HG02870 (cell line): ENCODE results near the gene MCU.
"Not testable (repeated sequence)": the region's sequence is repeated elsewhere in the genome, so short reads cannot be mapped to it uniquely, and the experiment has no call there.

Experiments
- ATAC-seq: cut with Tn5 transposase; IDR thresholded peaks from one replicate; pipeline ENCODE4 v1.9.1; 2021; ENCODE audit warnings: mild to moderate bottlenecking, moderate library complexity; ENCODE audit not compliant: unreplicated experiment

The MCU gene

DNA sequence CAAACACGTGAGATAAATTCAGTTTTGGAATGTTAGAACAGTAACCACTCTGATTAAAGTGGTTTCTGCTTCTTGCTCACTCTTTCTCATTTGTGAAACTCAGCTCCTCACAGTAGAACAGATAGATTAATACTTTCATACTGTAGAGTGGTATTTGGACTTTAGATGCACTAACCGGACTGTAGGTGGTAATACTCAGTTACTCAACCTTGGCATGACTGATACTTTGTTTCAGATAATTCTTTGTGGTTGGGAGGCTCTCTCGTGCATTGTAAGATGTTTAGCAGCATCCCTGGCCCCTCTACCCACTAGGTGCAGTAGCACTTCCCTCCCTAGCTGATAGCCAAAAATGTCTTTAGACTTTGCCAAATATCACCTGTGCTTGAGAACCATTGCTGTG is 37.6 kb downstream of the MCU start:
- peak; percentile 81 for ATAC-seq

DNA sequence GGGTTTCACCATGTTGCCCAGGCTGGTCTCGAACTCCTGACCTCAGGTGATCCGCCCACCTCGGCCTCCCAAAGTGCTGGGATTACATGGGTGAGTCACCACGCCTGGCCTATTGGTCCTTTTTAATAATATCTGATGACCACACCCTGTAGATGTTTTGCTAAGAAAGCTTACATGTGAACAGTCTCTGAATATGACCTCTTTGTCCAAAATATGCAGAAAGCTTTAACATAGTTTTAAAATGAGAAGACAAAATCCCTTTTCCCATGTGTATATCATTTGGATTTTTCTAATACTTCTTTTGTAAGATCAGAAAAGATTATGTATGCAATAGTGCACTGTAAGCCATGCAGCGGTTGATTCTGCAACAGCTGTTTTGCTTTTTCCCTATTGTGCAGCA is 38.5 kb downstream of the MCU start:
- ATAC-seq = no peak

DNA sequence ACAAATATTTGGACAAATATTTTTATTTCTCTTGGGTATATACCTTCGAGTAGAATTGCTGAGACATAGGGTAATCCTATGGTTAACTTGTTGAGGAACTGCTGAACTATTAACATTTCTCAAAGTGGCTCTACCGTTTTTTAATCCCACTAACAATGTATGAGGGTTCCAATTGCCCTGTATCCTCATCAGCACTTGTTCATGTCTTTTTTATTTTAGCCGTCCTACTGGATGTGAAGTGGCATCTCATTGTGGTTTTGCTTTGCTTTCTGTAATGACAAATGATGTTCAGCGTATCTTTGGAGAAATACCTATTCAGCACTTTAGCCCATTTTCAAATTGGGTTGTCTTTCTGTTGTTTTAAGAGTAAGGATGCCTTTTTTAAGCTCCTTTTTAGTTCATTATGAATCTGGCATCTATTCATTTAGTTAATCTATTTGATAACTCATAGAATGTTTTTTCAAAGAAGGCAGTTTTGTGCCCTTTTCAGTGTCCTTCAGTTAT is 40.0 kb downstream of the MCU start:
- no peak for ATAC-seq

DNA sequence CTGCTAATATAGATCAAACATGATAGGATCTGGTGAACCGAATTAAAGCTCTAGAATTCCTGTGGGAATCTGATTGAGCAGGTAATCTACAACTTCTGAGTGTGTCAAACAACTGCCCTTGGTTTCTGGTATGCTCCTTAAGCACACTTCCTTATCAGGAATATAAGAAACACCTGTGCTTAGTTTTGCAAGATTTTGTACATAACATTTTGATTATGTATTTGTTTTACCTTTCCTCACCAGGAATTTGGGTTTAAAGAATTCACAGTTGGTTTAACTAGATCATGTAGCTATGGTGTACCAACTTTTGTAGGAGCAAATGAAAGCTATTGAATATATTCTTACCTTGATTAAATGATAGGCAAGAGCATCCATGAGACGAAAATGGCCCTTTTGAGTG is 40.6 kb downstream of the MCU start:
- ATAC-seq = no peak

DNA sequence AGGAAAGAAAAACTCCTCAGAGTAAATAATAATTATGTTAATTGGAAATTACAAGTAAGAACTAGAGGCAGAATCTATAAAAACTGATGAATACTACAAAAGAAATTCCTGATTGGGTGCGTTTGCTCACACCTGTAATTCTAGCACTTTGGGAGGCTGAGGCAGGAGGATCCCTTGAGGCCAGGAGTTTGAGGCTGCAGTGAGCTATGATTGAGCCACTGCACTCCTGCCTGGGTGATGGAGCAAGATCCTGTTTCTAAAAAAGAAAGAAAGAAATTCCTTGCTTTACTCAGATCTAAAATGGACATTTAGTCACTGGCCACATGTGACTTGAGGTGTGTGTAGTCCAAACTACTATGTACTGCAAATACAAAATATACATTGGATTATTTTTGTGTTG is 42.0 kb downstream of the MCU start:
- no peak for ATAC-seq

DNA sequence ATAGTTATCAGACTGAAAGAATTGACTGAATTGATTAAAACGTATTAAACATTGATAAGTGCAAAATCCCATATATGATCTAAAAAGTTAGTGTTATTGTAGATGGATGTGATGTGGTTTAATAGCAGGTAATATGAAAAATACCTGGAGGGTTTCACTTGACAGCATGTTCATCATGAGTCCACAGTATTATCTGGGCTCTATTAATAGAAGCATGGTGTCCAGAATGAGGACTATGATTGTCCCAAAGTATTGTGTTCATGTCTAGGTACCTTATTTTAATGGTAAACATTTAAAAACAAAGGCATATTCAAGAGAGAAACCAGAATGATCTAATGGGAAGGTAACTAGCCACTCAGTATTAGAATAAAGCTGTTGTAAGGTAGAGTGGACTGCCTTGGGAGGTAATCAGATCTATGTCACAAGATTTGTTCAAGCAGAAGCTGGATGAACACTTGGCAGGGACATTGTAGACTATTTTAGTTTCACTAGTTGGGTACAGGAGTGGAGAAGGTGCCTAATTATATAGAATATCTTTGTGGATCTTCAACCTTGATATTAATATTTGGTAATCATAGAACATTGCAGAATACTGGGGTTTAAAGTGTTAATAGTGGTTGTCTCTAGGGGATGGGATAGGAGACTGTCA is 43.5 kb downstream of the MCU start:
- ATAC-seq = no peak

DNA sequence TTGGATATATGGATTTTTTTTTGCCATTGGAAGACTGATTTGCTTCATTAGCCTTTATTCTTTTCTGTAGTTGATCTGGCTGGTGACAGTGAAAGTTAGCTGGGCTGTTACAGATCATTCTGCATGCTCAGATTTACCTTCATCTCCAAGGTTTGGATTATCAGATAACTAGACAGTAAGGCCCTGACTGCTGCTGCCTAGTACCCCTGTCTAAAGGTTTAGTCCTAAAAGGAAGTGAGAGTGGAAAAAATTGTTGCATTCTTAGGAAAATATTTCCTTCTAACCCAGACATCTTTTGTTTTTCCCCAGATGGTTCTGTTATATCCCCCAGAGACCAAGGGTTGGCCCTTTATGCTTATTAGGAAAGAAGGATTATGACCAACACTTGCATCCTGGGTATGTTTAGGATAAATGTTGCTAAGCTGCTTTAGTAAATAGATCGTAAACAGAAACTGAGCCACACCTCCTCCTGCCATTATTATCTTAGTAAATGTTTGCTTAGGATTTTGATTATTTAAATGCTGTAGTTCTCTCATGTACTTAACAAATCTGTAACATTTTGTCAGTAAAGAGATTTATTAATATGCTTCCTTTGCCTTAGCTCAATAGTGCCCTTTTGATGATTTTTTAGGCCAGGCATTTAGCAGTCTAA is 44.4 kb downstream of the MCU start:
- no peak for ATAC-seq

DNA sequence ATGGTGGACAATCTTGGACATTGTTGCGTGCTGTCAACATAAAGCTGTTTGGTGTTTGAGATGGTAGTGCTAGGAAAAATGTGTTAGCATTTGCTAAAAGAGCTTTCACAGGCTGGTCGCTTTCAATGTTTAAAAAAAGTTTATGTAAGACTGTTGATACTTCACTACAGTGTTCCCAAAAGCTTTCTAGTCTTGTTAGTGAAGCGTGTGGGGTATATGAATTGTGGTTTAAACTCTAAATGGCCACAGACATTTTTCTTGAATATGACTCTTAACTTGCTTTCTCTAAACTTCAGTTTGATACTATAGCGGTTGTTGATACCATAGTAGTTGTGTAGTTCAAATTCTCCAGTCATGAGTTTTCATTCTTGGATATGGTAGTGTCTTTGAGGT is 44.9 kb downstream of the MCU start:
- no peak for ATAC-seq

DNA sequence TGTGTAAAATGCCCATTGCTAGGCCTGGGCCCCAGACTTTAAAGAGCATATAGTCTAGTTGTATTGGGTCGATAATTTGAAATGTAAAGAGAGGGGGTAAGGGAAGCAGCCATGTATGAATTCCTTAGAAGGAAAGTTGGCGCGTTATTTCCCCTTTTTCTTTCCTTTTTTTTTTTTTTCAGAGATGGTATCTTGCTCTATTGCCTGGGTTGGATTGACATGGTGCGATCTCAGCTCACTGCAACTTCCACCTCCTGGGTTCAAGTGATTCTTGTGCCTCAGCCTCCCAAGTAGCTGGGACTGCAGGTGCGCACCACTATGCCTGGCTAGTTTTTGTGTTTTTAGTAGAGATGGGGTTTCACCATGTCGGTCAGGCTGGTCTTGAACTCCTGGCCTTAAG is 45.4 kb downstream of the MCU start:
- not testable (repeated sequence) for ATAC-seq

DNA sequence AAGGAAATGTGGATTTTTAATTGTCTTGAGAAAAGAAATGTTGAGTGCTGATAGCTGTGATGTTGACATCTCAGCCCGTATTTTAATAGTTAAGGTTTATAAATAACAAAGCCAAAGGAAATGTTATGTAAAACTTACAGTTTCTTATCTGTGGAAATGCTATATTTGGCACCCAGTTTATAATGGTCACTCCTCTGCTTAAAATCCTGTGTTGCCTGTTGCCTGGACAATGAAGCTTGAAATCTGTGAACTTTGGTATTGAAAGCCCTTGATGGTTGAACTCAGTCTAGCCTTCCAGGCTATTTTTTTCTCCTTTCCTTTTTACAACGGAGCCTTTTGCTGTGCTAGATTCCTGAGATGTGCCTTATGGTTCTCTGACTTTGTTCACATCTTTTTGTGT is 46.5 kb downstream of the MCU start:
- no peak for ATAC-seq

DNA sequence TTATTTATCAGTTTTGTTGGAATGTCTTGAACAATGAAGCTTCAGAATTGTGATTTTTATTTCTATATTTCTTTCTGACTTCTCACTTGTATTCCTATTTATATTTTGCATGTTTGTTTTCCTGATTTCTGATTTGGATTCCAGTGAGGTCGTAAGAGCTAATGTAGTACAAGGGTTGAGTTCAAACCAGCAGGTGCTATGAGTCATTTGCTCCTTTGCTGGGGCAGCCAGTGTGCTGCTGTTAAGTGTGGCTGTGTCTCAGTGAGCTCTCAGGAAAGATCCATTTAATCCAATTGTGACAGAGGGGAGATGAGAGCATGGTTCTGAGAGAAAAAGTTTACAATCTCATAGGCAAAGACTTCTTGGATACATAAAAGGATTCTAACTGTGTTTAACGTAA is 48.6 kb downstream of the MCU start:
- ATAC-seq = no peak

DNA sequence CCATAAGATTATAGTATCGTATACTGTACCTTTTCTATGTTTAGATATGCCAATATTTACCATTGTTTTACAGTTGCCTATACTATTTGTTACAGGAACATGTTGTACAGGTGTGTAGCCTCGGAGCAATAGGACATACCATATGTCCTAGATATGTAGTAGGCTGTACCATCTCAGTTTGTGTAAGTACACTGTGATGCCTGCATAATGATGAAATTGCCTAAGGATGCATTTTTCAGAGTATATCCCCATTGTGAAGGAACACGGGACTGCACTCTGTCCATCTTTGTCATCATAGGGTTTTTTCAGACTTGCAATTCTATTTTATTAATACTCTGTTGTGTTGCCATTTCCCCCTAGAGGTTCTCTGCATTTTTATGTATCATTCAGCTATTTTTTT is 50.1 kb downstream of the MCU start:
- ATAC-seq = no peak

DNA sequence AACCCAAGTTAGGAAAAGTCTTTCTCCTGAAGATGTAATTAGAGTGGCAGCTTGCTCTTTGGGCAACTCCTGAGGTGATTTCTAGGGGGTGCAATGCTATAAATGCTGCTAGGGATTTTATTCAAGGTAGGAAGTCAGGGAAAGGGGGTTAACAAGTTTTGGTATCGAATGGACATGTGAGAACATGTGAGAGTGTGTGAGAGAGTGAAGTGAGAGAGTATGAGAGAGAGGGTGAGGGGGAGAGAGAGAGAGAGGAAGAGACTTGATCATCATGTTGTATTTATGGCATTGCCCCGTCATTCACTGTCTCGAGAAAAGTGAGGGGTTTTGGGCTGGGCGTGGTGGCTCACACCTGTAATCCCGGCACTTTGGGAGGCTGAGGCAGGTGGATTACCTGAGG is 50.9 kb downstream of the MCU start:
- ATAC-seq = no peak

DNA sequence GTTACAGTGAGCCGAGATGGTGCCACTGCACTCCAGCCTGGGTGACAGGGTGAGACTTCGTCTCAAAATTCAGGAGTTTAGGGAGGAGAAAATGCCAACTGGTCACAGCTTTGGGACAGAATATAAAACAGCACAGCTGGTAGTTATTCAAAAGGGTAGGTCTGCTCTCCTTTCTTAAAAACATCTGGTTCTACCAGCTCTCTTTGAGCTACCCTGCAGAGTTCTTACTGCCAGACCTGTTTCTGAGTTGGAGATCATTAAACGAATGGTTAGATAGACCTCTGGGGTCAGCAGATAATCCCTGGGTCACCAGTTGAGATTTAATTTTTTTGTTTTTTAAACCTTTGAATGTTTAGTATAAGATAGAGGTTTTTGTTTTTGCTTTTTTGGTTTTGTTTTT is 52.6 kb downstream of the MCU start:
- no peak for ATAC-seq

DNA sequence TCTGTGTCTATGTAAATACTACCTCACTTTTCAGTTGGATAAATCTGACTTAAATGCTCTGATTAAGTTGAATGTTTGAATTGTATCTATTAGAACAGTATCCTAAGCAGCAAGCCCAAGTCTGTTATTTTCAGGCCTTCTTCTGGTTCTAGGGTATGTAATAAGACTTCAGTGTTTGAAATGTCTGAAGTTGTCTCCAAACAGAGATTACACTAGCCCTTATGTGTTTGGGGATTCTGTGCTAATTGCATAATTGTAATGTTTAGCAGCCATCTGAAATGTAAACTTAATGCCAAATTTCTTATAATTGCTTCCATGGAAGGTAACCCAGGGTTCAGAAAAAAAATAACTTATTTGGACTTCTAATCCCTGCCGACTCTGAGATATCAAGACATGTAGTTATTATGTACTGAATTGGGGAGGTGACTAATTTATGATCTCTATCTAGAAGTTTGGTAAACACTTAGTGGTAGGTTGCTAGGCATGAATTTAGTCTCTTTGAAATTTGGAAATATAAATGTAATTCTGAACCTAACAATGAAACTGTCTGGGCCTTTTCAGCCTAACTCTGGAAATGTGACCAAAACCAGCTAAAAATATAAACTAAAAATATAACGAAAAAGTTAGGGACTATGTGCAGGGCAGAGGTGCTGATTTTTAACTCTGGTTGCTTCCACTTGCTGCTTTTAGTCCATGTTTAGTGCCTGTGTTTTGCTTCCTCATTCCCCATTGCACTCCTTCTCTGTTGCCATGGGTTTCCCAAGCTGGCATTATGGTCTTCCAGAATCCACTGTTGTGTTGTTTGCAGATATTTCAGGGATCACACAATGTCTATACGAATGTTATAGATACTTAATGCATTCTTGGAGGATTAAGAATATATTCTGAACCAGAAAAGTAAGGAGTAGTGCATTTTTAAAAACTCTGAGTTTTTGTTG is 54.8 kb downstream of the MCU start:
- no peak for ATAC-seq

DNA sequence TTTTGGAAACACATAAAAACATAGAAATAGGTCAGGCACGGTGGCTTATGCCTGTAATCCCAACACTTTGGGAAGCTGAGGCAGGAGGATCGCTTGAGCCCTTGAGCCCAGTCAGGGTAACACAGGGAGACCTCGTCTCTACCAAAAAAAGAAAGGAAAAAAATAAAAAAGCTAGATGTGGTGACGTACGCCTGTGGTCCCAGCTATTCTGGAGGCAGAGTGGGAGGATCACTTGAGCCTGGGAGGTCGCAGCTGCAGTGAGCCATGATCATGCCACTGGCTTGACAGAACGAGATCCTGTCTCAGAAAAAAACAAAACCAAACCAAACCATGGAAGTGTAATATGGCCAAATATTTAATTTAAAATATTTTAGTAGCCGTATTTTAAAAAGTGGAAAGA is 55.6 kb downstream of the MCU start:
- no peak for ATAC-seq

DNA sequence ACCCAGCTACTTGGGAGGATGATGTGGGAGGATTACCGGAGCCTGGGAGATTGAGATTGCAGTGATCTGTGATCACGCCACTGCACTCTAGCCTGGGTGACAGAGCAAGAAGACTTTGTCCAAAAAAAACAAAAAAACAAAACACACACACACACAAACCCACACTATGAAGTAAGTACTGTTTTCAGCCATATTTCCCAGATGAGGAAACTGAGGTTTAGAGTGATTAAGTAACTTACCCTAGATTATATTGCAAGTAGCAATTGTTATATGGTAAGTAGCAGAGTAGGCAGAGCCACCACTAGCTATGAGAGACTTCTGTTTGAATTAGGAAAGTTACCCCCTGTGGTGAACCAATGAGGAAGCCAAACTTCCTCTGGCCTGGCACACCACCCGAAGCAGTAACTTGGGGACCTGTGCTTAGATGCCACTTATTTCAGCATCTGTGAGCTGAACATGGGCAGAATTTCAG is 61.9 kb downstream of the MCU start:
- no peak for ATAC-seq

DNA sequence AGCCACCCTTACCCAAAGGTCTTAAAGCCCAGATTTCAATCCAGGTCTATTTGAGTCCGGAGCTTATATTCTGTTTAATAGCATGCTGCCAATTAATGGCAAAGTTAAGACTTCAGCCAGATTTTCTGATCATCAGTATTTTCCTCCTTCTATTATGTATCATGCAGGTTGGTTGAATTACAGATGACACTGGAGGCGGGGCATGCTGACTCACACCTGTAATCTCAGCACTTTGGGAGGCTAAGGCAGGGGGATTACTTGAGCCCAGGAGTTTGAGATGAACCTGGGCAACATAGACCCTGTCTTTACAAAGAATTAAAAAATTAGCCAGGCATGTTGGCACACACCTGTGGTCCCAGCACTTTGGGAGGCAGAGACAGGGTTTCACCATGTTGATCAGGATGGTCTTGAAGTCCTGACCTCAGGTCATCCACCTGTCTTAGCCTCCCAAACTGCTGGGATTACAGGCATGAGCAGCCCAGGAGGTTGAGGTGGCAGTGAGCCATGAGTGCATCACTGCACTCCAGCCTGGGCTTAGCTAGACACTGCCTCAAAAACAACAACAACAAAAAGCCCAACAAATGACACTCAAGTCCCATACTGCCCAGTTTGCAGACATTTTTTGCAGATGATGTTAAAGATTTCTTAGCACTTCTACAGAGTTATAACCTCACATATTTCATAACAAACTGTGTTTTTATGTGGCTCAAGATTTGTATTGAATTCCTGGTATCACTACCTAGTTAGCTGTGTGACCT is 62.5 kb downstream of the MCU start:
- no peak for ATAC-seq

DNA sequence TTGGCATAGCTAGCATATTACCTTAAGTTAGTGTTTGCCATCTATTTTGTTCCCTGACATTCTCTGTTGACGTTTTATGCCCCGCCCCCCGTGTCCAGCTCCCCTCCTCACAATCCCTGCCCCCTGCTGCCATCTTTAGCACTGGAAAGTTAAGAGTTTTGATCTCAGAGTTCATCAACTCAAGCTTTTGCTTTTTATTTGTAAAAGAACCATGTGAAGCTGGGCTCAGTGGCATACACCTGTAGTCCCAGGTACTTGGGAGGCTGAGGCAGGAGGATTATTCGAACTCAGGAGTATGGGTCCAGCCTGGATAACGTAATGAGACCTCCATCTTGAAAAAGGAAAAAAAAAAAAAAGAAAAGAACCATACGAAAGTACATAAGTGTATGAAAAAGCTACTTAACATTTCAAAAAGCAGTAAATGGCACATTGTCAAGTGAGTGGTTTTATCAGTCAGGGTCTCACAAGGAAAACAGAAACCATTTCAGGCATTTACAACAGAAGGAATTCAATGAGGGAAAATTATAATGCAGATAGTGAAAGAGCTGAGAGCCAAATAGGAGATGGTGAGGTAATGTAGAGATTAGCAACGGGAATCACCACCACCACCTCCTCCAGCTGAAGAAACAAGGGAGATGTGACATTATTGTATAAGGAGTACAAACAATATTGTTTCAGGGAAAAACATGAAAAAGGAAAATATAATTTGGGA is 64.9 kb downstream of the MCU start:
- no peak for ATAC-seq

DNA sequence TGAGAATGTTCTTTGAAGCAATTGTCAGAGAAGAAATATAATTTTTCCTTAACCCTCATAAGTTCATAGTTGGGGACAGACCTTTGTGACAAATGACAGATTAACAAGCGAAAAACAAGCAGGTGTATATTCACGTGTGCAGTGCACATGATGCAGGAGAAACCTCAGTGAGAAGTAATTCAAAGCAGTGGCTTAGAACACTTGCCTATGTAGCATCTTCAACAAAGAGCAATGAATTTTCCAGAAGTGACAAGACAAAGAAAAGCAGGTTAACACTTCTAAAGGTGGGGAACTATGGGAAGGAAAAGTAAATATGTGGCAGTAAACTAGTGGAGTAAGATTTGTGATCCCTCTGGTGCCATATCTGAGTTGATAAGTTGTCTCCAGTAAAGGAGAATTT is 65.8 kb downstream of the MCU start:
- no peak for ATAC-seq
